ENCODE data around the gene CCNB2. TPM values are rescaled to one million over a fixed set of nuclear protein-coding genes. Genes with fewer than 3 reads are reported as not detected.

The CCNB2 gene
- polyA plus RNA-seq (5.5 to 36.9 TPM (median 32.4 TPM) in 3 replicates), polyA minus RNA-seq (2.9 to 24.2 TPM (median 13.4 TPM) in 3 replicates)
- 3.0 TPM for polyA plus RNA-seq (2011; ENCODE audit: low read depth)
- polyA plus RNA-seq (2011; cell fraction: cytosol; rRNA removed): 10.3 and 16.5 TPM in 2 replicates
- polyA plus RNA-seq (2011; cell fraction: nucleus; rRNA removed): 8.7 and 10.4 TPM in 2 replicates
- polyA plus RNA-seq (2012; ENCODE audit: low replicate concordance): 1.1 and 24.2 TPM in 2 replicates
- polyA minus RNA-seq (2011; cell fraction: cytosol; rRNA and poly(A)+ RNA removed): 13.8 TPM
- polyA minus RNA-seq (2011; cell fraction: nucleus; rRNA and poly(A)+ RNA removed): 3.0 and 6.1 TPM in 2 replicates

- H3K4me2 ChIP-seq (ENCODE audit: control insufficient read depth, extremely low read depth, insufficient read depth, low read depth, low read length): peak within 1 kb of the TSS; percentile 90
- H3K27me3 ChIP-seq (ENCODE audit: control insufficient read depth, extremely low read depth, insufficient read depth, low read length): no peaks in the 10 kb centered on the region
- FAIRE-seq (peak; percentile 69), DNase-seq (ENCODE audit: low read depth, low spot score) (peak; percentile 74)
- H3K9me3 ChIP-seq (ENCODE audit: control insufficient read depth, low read depth, low read length): no peaks in the 10 kb centered on the region
- H2AFZ ChIP-seq (ENCODE audit: control insufficient read depth, low read length): peak within 1 kb of the TSS; percentile 89
- peak within 1 kb of the TSS; percentile 82 to 97 (median 93) for H3K4me3 ChIP-seq (ENCODE audit: control insufficient read depth in 2 of 3, extremely low read depth in 1 of 3, insufficient read depth in 2 of 3, low read depth in 1 of 3, low read length in 3 of 3)
- no peaks in the 10 kb centered on the region for H4K20me1 ChIP-seq (ENCODE audit: control insufficient read depth, extremely low read depth, insufficient read depth, low read length)
- H3K9ac ChIP-seq (ENCODE audit: control insufficient read depth, extremely low read depth, insufficient read depth, low read length): peak within 1 kb of the TSS; percentile 79
- dilution Hi-C loops (cut with MboI; ENCODE audit: extremely low pct_ligation_motif_present, low sequenced_read_pairs): no loop called here
- H3K4me1 ChIP-seq (ENCODE audit: control insufficient read depth, extremely low read depth, insufficient read depth, low read length): peaks cover 11% of the 10 kb centered on the region
- no peaks in the 10 kb centered on the region for H3K9me1 ChIP-seq (ENCODE audit: control insufficient read depth, extremely low read depth, insufficient read depth, low read length)
- no peak for TF ChIP-seq CTCF (optimal IDR thresholded peaks at IDR 0.05 in 1 of 3, IDR thresholded peaks at IDR 0.05 in 1 of 3, conservative IDR thresholded peaks at IDR 0.05 in 1 of 3; ENCODE audit: extremely low read depth in 1 of 3, insufficient read depth in 2 of 3, low read length in 3 of 3)
- TF ChIP-seq EZH2 (IDR thresholded peaks at IDR 0.05; ENCODE audit: low read length): no peak
- peaks cover 0 to 9% of the 10 kb centered on the region in 2 experiments for H3K36me3 ChIP-seq (ENCODE audit: control insufficient read depth in 2 of 2, extremely low read depth in 1 of 2, insufficient read depth in 2 of 2, low read length in 2 of 2)
- H3K27ac ChIP-seq (ENCODE audit: control insufficient read depth, insufficient read depth, low read length): peak within 1 kb of the TSS; percentile 67
- H3K79me2 ChIP-seq (ENCODE audit: control insufficient read depth, insufficient read depth, low read length): peaks cover 8% of the 10 kb centered on the region
These were observed at the start of gene CCNB2 for GRCh38 chr15:59104912-59105732. Gene CCNB2 (plus strand): TSS chr15:59105146. CDS start chr15:59105269, 123 bp downstream.

GRCh38 chr15:59059076-59059597 is 45.8 kb upstream of the CCNB2 start:
- FAIRE-seq (no peak), DNase-seq (ENCODE audit: low read depth, low spot score) (no peak)
- Histone ChIP-seq H3K9me3 (ENCODE audit: control insufficient read depth, low read depth, low read length) (no peaks in the 10 kb centered on the region), H3K4me1 (ENCODE audit: control insufficient read depth, extremely low read depth, insufficient read depth, low read length) (no peaks in the 10 kb centered on the region), H3K4me2 (ENCODE audit: control insufficient read depth, extremely low read depth, insufficient read depth, low read depth, low read length) (no peak overlapping the region), H3K79me2 (ENCODE audit: control insufficient read depth, insufficient read depth, low read length) (no peaks in the 10 kb centered on the region), H3K27me3 (ENCODE audit: control insufficient read depth, extremely low read depth, insufficient read depth, low read length) (no peaks in the 10 kb centered on the region), H3K36me3 (ENCODE audit: control insufficient read depth in 2 of 2, extremely low read depth in 1 of 2, insufficient read depth in 2 of 2, low read length in 2 of 2) (peaks cover 14 to 24% of the 10 kb centered on the region in 2 experiments), H2AFZ (ENCODE audit: control insufficient read depth, low read length) (no peak overlapping the region), H3K9ac (ENCODE audit: control insufficient read depth, extremely low read depth, insufficient read depth, low read length) (no peak overlapping the region), H4K20me1 (ENCODE audit: control insufficient read depth, extremely low read depth, insufficient read depth, low read length) (no peaks in the 10 kb centered on the region), H3K27ac (ENCODE audit: control insufficient read depth, insufficient read depth, low read length) (no peak overlapping the region), H3K9me1 (ENCODE audit: control insufficient read depth, extremely low read depth, insufficient read depth, low read length) (no peaks in the 10 kb centered on the region), H3K4me3 (ENCODE audit: control insufficient read depth in 2 of 3, extremely low read depth in 1 of 3, insufficient read depth in 2 of 3, low read depth in 1 of 3, low read length in 3 of 3) (no peak overlapping the region)
- TF ChIP-seq CTCF (optimal IDR thresholded peaks at IDR 0.05 in 1 of 3, IDR thresholded peaks at IDR 0.05 in 1 of 3, conservative IDR thresholded peaks at IDR 0.05 in 1 of 3; ENCODE audit: extremely low read depth in 1 of 3, insufficient read depth in 2 of 3, low read length in 3 of 3) (no peak), EZH2 (IDR thresholded peaks at IDR 0.05; ENCODE audit: low read length) (no peak)
- dilution Hi-C loops (cut with MboI; ENCODE audit: extremely low pct_ligation_motif_present, low sequenced_read_pairs): no loop called here

All from keratinocyte (primary cell).